Thoracic aorta (tissue), 2 donors: ENCODE results near the gene PPM1H. TPM values are rescaled to one million over a fixed set of nuclear protein-coding genes. Genes with fewer than 3 reads are reported as not detected.

Experiments
- ATAC-seq: fragments of 150-250 bp; one replicate; pipeline ENCODE4 v1.8.0; 2017; ENCODE audit warnings: low read depth; ENCODE audit not compliant: insufficient number of reproducible peaks, low FRiP score
- DNase-seq: peaks from one replicate; pipeline ENCODE4 v3.0.0-alpha.2; 2020; ENCODE audit warnings: low spot score
- H3K27ac ChIP-seq, 2 donors: fragments of 200-600 bp; sonication (generic); 1 replicate in 1 of 2; 2 replicates in 1 of 2; pipeline ENCODE4 v1.5.1; 2016; ENCODE audit warnings: mild to moderate bottlenecking in 2 of 2, moderate library complexity in 2 of 2
- H3K27me3 ChIP-seq: fragments of 200-600 bp; sonication (generic); replicated peaks from 2 replicates; pipeline ENCODE4 v1.6.0; 2016; ENCODE audit warnings: mild to moderate bottlenecking; ENCODE audit not compliant: insufficient read depth
- H3K36me3 ChIP-seq: fragments of 200-600 bp; sonication (generic); one replicate; pipeline ENCODE4 v1.5.1; 2016
- H3K4me1 ChIP-seq, 2 donors: fragments of 200-600 bp; sonication (generic); 1 replicate in 1 of 2; 2 replicates in 1 of 2; pipeline versions ENCODE4 v1.5.1 to v1.6.0; 2016; ENCODE audit warnings: low read depth in 2 of 2, mild to moderate bottlenecking in 1 of 2; ENCODE audit not compliant: control insufficient read depth in 1 of 2
- H3K4me3 ChIP-seq: fragments of 200-600 bp; sonication (generic); 2 replicates; pipeline ENCODE4 v1.5.1; 2016; ENCODE audit warnings: mild to moderate bottlenecking
- H3K9me3 ChIP-seq: fragments of 200-600 bp; sonication (generic); 2 replicates; pipeline ENCODE4 v1.5.1; 2016
- CTCF ChIP-seq: fragments of 200-600 bp; sonication (generic); IDR thresholded peaks from one replicate; pipeline ENCODE4 v1.5.1; 2019; ENCODE audit warnings: antibody characterized with exemption
- total RNA-seq, 2 donors: library from RNA; depleted of rRNA; stranded (reverse); fragments of >200 nt; gene quantifications; one replicate each; pipeline versions ENCODE4 v1.1.0 to v1.2.3, GENCODE V29; 2016

Gene PPM1H
- total RNA-seq, 2 donors from 2014 or later, result 9.1 to 10.3 TPM

- Histone ChIP-seq H3K4me3 (no peak overlapping the region), H3K4me1 (peaks cover 11 to 23% of the 10 kb centered on the region in 2 donors), H3K9me3 (no peaks in the 10 kb centered on the region), H3K36me3 (no peaks in the 10 kb centered on the region), H3K27ac (no peak overlapping the region), H3K27me3 (no peaks in the 10 kb centered on the region)
- TF ChIP-seq CTCF, result no peak
- ATAC-seq (no peak), DNase-seq (no peak)
Observed at GRCh38 chr12:62707939-62708338, 227.0 kb downstream of the PPM1H start.

GRCh38 chr12:62705846-62706245 is 229.1 kb downstream of the PPM1H start:
- H3K36me3 ChIP-seq, result no peaks in the 10 kb centered on the region
- no peak overlapping the region for H3K27ac ChIP-seq
- no peak for DNase-seq
- no peak overlapping the region for H3K4me3 ChIP-seq
- H3K9me3 ChIP-seq, result no peaks in the 10 kb centered on the region
- no peaks in the 10 kb centered on the region for H3K27me3 ChIP-seq
- H3K4me1 ChIP-seq, result peaks cover 16 to 31% of the 10 kb centered on the region in 2 donors
- ATAC-seq, result no peak
- no peak for TF ChIP-seq CTCF

- no peaks in the 10 kb centered on the region for H3K27me3 ChIP-seq
- peaks cover 16 to 22% of the 10 kb centered on the region in 2 donors for H3K4me1 ChIP-seq
- DNase-seq, result no peak
- H3K9me3 ChIP-seq, result no peaks in the 10 kb centered on the region
- H3K27ac ChIP-seq, result peak overlapping the region; percentile 1 to 61
- H3K36me3 ChIP-seq, result no peaks in the 10 kb centered on the region
- no peak overlapping the region for H3K4me3 ChIP-seq
- ATAC-seq, result no peak
- no peak for TF ChIP-seq CTCF
Observed at GRCh38 chr12:62703011-62703380, 232.0 kb downstream of the PPM1H start.

- TF ChIP-seq CTCF, result no peak
- DNase-seq (no peak), ATAC-seq (no peak)
- no peak overlapping the region for H3K4me3 ChIP-seq
- H3K27ac ChIP-seq, result no peak overlapping the region
- no peaks in the 10 kb centered on the region for H3K36me3 ChIP-seq
- H3K4me1 ChIP-seq, result peaks cover 16 to 22% of the 10 kb centered on the region in 2 donors
- H3K9me3 ChIP-seq, result no peaks in the 10 kb centered on the region
- H3K27me3 ChIP-seq, result no peaks in the 10 kb centered on the region
Observed at GRCh38 chr12:62701492-62701891, 233.5 kb downstream of the PPM1H start.

- H3K27me3 ChIP-seq, result no peaks in the 10 kb centered on the region
- no peaks in the 10 kb centered on the region for H3K9me3 ChIP-seq
- ATAC-seq, result no peak
- H3K4me3 ChIP-seq, result no peak overlapping the region
- H3K36me3 ChIP-seq, result no peaks in the 10 kb centered on the region
- peaks cover 16 to 27% of the 10 kb centered on the region in 2 donors for H3K4me1 ChIP-seq
- TF ChIP-seq CTCF, result no peak
- H3K27ac ChIP-seq, result no peak overlapping the region
- no peak for DNase-seq
Observed at GRCh38 chr12:62700091-62700880, 234.7 kb downstream of the PPM1H start.
